HCT116 (cell line): ENCODE data around the gene BHLHE41. TPM values are rescaled to one million over a fixed set of nuclear protein-coding genes. Genes with fewer than 3 reads are reported as not detected.

Source experiments
- ATAC-seq: fragments of 200-7000 bp; cut with Tn5 transposase; 2 replicates; pipeline ENCODE4 v1.9.1; 2020; ENCODE audit warnings: mild to moderate bottlenecking, moderate library complexity
- BruUV-seq: library from RNA; stranded (reverse); fragments of 400-500 nt; replicated peaks from 2 replicates; lab custom pipeline; 2021; lab: Mats Ljungman, UMichigan
- CTCF ChIA-PET: fragments of 300-600 bp; sonication (Branson Sonifier 250); formaldehyde crosslinking; loops from one replicate; lab custom pipeline; 2021; ENCODE audit warnings: antibody characterized with exemption; lab: Charles Lee
- POLR2A ChIA-PET: fragments of 300-600, 350-600 bp; sonication (Branson Sonifier 250); formaldehyde crosslinking; loops from one replicate; lab custom pipeline; 2021; ENCODE audit warnings: antibody characterized with exemption; lab: Charles Lee
- RAD21 ChIA-PET, 2 experiments: fragments of 300-600 bp; sonication (Branson Sonifier 250); formaldehyde crosslinking; loops; one replicate each; lab custom pipeline; 2023; ENCODE audit warnings: low total read pairs in 2 of 2; ENCODE audit not compliant: uncharacterized antibody in 2 of 2, unreplicated experiment in 2 of 2, low non-redundant PET in 1 of 2; lab: Charles Lee
- DNase-seq: peaks from one replicate; pipeline ENCODE4 v3.0.0-alpha.2; 2010; ENCODE audit warnings: low read depth, low spot score
- H2AFZ ChIP-seq: fragments of 200-600 bp; shearing (Covaris generic), sonication (generic); 2 replicates; pipeline ENCODE4 v1.6.1; 2017; ENCODE audit warnings: low read depth, mixed run types, mixed read lengths, antibody characterized with exemption, low read length; ENCODE audit not compliant: poor library complexity, severe bottlenecking
- H3K27ac ChIP-seq: 2 replicates; pipeline ENCODE4 v1.5.1; 2012; ENCODE audit warnings: low read depth, low read length
- H3K27me3 ChIP-seq: fragments of 200-600 bp; sonication (generic); 2 replicates; pipeline ENCODE4 v1.6.1; 2016; ENCODE audit warnings: mixed run types, low read length, mixed read lengths; ENCODE audit not compliant: insufficient read depth
- H3K36me3 ChIP-seq, 2 experiments: fragments of 200-500 bp in 1 of 2; fragments of 200-600 bp in 1 of 2; sonication (Bioruptor generic) in 1 of 2; sonication (generic) in 1 of 2; 2 replicates each; pipeline versions ENCODE4 v1.5.1 to v1.6.1; 2014 to 2016; ENCODE audit warnings: low read length in 2 of 2, inconsistent platforms in 1 of 2, mixed read lengths in 1 of 2, mixed run types in 1 of 2; ENCODE audit not compliant: insufficient read depth in 2 of 2, control insufficient read depth in 1 of 2
- H3K4me1 ChIP-seq, 2 experiments: fragments of 200-600 bp in 1 of 2; sonication (generic) in 1 of 2; 2 replicates each; pipeline versions ENCODE4 v1.5.1 to v1.6.1; 2012 to 2017; ENCODE audit warnings: low read length in 2 of 2, inconsistent platforms in 1 of 2, mild to moderate bottlenecking in 1 of 2, mixed read lengths in 1 of 2, mixed run types in 1 of 2, moderate library complexity in 1 of 2; ENCODE audit not compliant: insufficient read depth in 2 of 2, control insufficient read depth in 1 of 2
- H3K4me2 ChIP-seq: fragments of 200-600 bp; sonication (generic); 2 replicates; pipeline ENCODE4 v1.6.1; 2017; ENCODE audit warnings: mixed run types, low read length, mixed read lengths
- H3K4me3 ChIP-seq, 2 experiments: fragments of 200-600 bp in 1 of 2; sonication (generic) in 1 of 2; replicated peaks in 1 of 2; 2 replicates each; pipeline ENCODE4 v1.5.1; 2011 to 2016; ENCODE audit warnings: low read length in 2 of 2, control low read depth in 1 of 2, low read depth in 1 of 2, mild to moderate bottlenecking in 1 of 2, mixed read lengths in 1 of 2, mixed run types in 1 of 2
- H3K79me2 ChIP-seq: fragments of 200-600 bp; sonication (generic); 2 replicates; pipeline ENCODE4 v1.6.1; 2017; ENCODE audit warnings: mild to moderate bottlenecking, mixed run types, low read length, moderate library complexity, mixed read lengths; ENCODE audit not compliant: insufficient read depth
- H3K9ac ChIP-seq: fragments of 200-600 bp; sonication (generic); 2 replicates; pipeline ENCODE4 v1.6.1; 2016; ENCODE audit warnings: low read length, mixed read lengths
- H3K9me2 ChIP-seq: fragments of 200-600 bp; sonication (generic), shearing (Covaris generic); 2 replicates; pipeline ENCODE4 v1.6.1; 2017; ENCODE audit warnings: mixed run types, mild to moderate bottlenecking, moderate library complexity; ENCODE audit not compliant: insufficient read depth
- H3K9me3 ChIP-seq, 2 experiments: fragments of 200-500 bp in 1 of 2; fragments of 200-600 bp in 1 of 2; sonication (Bioruptor generic) in 1 of 2; sonication (generic) in 1 of 2; 2 replicates each; pipeline ENCODE4 v1.6.1; 2014 to 2017; ENCODE audit warnings: low read length in 2 of 2, mixed read lengths in 2 of 2, inconsistent platforms in 1 of 2, low read depth in 1 of 2, mild to moderate bottlenecking in 1 of 2, mixed run types in 1 of 2, moderate library complexity in 1 of 2; ENCODE audit not compliant: control insufficient read depth in 1 of 2, insufficient read depth in 1 of 2
- H4K20me1 ChIP-seq: fragments of 200-600 bp; sonication (generic), shearing (Covaris generic); 2 replicates; pipeline ENCODE4 v1.6.1; 2017; ENCODE audit warnings: mixed run types, mild to moderate bottlenecking, moderate library complexity; ENCODE audit not compliant: insufficient read depth
- CBX3 ChIP-seq: IDR thresholded peaks from 2 replicates; pipeline ENCODE4 v1.6.1; 2012; ENCODE audit warnings: low read depth
- CEBPB ChIP-seq: IDR thresholded peaks from 2 replicates; pipeline ENCODE4 v1.6.1; 2012; ENCODE audit warnings: low read depth
- EGR1 ChIP-seq: IDR thresholded peaks from 2 replicates; pipeline ENCODE4 v1.6.1; 2012; ENCODE audit warnings: low read depth
- ELF1 ChIP-seq: IDR thresholded peaks from 2 replicates; pipeline ENCODE4 v1.6.1; 2012; ENCODE audit warnings: low read depth, borderline replicate concordance
- EZH2 ChIP-seq: fragments of 200-600 bp; sonication (generic); IDR thresholded peaks from 2 replicates; pipeline ENCODE4 v1.6.1; 2017; ENCODE audit warnings: antibody characterized with exemption, mixed run types
- EZH2phosphoT487 ChIP-seq: fragments of 200-600 bp; IDR thresholded peaks from 2 replicates; pipeline ENCODE4 v1.6.1; 2018; ENCODE audit warnings: antibody characterized with exemption, borderline replicate concordance
- FOSL1 ChIP-seq: IDR thresholded peaks from 2 replicates; pipeline ENCODE4 v1.6.1; 2012; ENCODE audit warnings: low read depth
- JUND ChIP-seq: IDR thresholded peaks from 2 replicates; pipeline ENCODE4 v1.6.1; 2012
- POLR2A ChIP-seq: IDR thresholded peaks from 2 replicates; pipeline ENCODE4 v1.7.0; 2011; ENCODE audit warnings: borderline replicate concordance; ENCODE audit not compliant: insufficient read depth, insufficient read length; ENCODE audit errors: extremely low read depth
- POLR2AphosphoS5 ChIP-seq: IDR thresholded peaks from 2 replicates; pipeline ENCODE4 v1.6.1; 2011; ENCODE audit warnings: mild to moderate bottlenecking, low read depth, low read length, moderate library complexity
- RAD21 ChIP-seq: IDR thresholded peaks from 2 replicates; pipeline ENCODE4 v1.6.1; 2012; ENCODE audit warnings: low read depth, mild to moderate bottlenecking
- SIN3A ChIP-seq: IDR thresholded peaks from 2 replicates; pipeline ENCODE4 v1.6.1; 2012; ENCODE audit warnings: low read depth
- SRF ChIP-seq: IDR thresholded peaks from 2 replicates; pipeline ENCODE4 v1.6.1; 2012; ENCODE audit warnings: low read depth
- YY1 ChIP-seq: IDR thresholded peaks from 2 replicates; pipeline ENCODE4 v1.6.1; 2011; ENCODE audit warnings: low read length, low read depth, moderate library complexity, mild to moderate bottlenecking; ENCODE audit not compliant: insufficient replicate concordance; ENCODE audit errors: extremely low read depth
- ZFX ChIP-seq: fragments of 450-650 bp; IDR thresholded peaks from 2 replicates; pipeline ENCODE4 v1.6.1; 2017
- ZNF274 ChIP-seq: fragments of 200-500 bp; sonication (Bioruptor generic); IDR thresholded peaks from 2 replicates; pipeline ENCODE4 v1.6.1; 2014; ENCODE audit warnings: mild to moderate bottlenecking, low read depth, low read length, inconsistent platforms
- intact Hi-C: fragments of 100-400 bp; cut with micrococcal nuclease; formaldehyde crosslinking; loops from 2 replicates; pipeline ENCODE4 v1.10.0; 2022
- total RNA-seq: library from RNA; stranded (reverse); gene quantifications from one replicate; pipeline ENCODE4 v1.2.1, GENCODE V29; 2021; ENCODE audit not compliant: unreplicated experiment
- TF ChIP-seq, protein P1 (sequence below): IDR thresholded peaks from 2 replicates; pipeline ENCODE4 v1.6.1; 2012
- TF ChIP-seq, protein P2 (sequence below): IDR thresholded peaks from 2 replicates; pipeline ENCODE4 v1.6.1; 2012; ENCODE audit warnings: low read depth
- TF ChIP-seq, protein P3 (sequence below): IDR thresholded peaks from 2 replicates; pipeline ENCODE4 v1.6.1; 2012

The BHLHE41 gene
- total RNA-seq, 1 experiment from 2014 or later: 4.7 TPM

DNA sequence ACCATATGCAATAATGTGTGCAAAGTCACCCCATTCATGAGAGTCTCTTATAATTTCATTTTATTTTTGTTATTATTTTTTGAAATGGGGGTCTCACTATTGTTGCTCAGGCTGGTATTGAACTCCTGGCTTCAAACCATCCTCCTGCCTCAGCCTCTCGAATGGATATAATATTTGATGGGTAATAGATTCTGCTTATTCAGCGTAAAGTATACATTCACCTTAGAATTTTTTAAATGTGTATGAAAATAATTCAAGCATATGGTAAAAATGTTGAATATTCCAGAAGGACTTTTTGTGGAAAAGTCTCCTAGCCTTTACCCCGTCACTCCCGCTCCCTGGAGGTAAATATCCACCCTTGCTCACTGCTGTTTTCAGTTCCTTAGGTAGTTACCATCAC is 47.2 kb upstream of the BHLHE41 start:
- ATAC-seq (no peak), DNase-seq (no peak)
- Histone ChIP-seq H3K4me2 (no peak overlapping the region), H3K27ac (no peak overlapping the region), H3K27me3 (no peaks in the 10 kb centered on the region), H3K4me3 (no peak overlapping the region), H4K20me1 (no peaks in the 10 kb centered on the region), H2AFZ (no peak overlapping the region), H3K79me2 (no peaks in the 10 kb centered on the region), H3K36me3 (no peaks in the 10 kb centered on the region), H3K9me2 (no peaks in the 10 kb centered on the region), H3K9ac (no peak overlapping the region), H3K9me3 (no peaks in the 10 kb centered on the region), H3K4me1 (no peaks in the 10 kb centered on the region)
- ChIA-PET RAD21 (no interaction called here), POLR2A (no interaction called here), CTCF (no interaction called here)
- intact Hi-C loops: no loop called here
- no TSS peak for BruUV-seq
- no peak for TF ChIP-seq POLR2A
- no peak for TF ChIP-seq EGR1
- TF ChIP-seq YY1: no peak
- no peak for TF ChIP-seq POLR2AphosphoS5

DNA sequence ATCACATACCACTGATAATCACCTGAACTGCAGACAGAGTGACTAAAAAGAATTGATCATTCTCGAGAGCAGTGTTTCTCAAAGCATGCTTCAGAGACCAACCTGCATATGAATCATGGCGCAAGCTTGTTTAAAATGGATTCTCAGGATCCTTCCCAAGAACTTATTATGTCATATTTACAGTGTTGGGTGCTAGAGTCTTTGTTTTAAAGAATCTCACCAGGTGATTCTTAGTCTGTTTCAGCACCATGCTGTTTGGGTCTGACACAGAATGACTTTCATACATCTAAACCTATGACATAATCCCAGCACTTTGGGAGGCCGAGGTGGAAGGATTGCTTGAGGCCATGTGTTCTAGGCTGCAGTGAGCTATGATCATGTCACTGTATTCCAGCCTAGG is 39.3 kb upstream of the BHLHE41 start:
- H3K9me2 ChIP-seq: no peaks in the 10 kb centered on the region
- no peaks in the 10 kb centered on the region for H4K20me1 ChIP-seq
- H3K9ac ChIP-seq: no peak overlapping the region
- H3K79me2 ChIP-seq: no peaks in the 10 kb centered on the region
- H3K9me3 ChIP-seq: no peaks in the 10 kb centered on the region
- BruUV-seq: no TSS peak
- H2AFZ ChIP-seq: no peak overlapping the region
- H3K27me3 ChIP-seq: no peaks in the 10 kb centered on the region
- no peak overlapping the region for H3K27ac ChIP-seq
- H3K36me3 ChIP-seq: no peaks in the 10 kb centered on the region
- DNase-seq: no peak
- RAD21 ChIA-PET: no interaction called here
- intact Hi-C loops: no loop called here
- no peak overlapping the region for H3K4me3 ChIP-seq
- CTCF ChIA-PET: no interaction called here
- no peak overlapping the region for H3K4me2 ChIP-seq
- POLR2A ChIA-PET: interaction anchor here (0.5 to 0.6 kb wide), 2 partner anchors 43 to 56 kb away, joined by 3 to 5 read pairs; no protein-coding TSS in a partner anchor
- ATAC-seq: no peak
- no peaks in the 10 kb centered on the region for H3K4me1 ChIP-seq
- TF ChIP-seq RAD21 (no peak), ZNF274 (no peak), EZH2phosphoT487 (no peak), CBX3 (no peak), ELF1 (no peak), YY1 (no peak), JUND (no peak), EGR1 (no peak), ZFX (no peak), EZH2 (no peak), FOSL1 (no peak), SIN3A (no peak), POLR2AphosphoS5 (no peak), CEBPB (no peak), POLR2A (no peak), SRF (no peak)
- TF ChIP-seq, protein P1, sequence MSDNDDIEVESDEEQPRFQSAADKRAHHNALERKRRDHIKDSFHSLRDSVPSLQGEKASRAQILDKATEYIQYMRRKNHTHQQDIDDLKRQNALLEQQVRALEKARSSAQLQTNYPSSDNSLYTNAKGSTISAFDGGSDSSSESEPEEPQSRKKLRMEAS: no peak
- TF ChIP-seq, protein P2, sequence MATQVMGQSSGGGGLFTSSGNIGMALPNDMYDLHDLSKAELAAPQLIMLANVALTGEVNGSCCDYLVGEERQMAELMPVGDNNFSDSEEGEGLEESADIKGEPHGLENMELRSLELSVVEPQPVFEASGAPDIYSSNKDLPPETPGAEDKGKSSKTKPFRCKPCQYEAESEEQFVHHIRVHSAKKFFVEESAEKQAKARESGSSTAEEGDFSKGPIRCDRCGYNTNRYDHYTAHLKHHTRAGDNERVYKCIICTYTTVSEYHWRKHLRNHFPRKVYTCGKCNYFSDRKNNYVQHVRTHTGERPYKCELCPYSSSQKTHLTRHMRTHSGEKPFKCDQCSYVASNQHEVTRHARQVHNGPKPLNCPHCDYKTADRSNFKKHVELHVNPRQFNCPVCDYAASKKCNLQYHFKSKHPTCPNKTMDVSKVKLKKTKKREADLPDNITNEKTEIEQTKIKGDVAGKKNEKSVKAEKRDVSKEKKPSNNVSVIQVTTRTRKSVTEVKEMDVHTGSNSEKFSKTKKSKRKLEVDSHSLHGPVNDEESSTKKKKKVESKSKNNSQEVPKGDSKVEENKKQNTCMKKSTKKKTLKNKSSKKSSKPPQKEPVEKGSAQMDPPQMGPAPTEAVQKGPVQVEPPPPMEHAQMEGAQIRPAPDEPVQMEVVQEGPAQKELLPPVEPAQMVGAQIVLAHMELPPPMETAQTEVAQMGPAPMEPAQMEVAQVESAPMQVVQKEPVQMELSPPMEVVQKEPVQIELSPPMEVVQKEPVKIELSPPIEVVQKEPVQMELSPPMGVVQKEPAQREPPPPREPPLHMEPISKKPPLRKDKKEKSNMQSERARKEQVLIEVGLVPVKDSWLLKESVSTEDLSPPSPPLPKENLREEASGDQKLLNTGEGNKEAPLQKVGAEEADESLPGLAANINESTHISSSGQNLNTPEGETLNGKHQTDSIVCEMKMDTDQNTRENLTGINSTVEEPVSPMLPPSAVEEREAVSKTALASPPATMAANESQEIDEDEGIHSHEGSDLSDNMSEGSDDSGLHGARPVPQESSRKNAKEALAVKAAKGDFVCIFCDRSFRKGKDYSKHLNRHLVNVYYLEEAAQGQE: no peak
- TF ChIP-seq, protein P3, sequence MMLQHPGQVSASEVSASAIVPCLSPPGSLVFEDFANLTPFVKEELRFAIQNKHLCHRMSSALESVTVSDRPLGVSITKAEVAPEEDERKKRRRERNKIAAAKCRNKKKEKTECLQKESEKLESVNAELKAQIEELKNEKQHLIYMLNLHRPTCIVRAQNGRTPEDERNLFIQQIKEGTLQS: no peak
